Stomach (tissue), 9 donors: Measurements from ENCODE around the gene CACNG5. TPM values are rescaled to one million over a fixed set of nuclear protein-coding genes. Genes with fewer than 3 reads are reported as not detected.
"Not testable (repeated sequence)": the region's sequence is repeated elsewhere in the genome, so short reads cannot be mapped to it uniquely, and the experiment has no call there.

Experiments used
- DNase-seq, 2 donors: peaks; one replicate each; pipeline versions ENCODE4 v3.0.0 to v3.0.0-alpha.2; 2013 to 2019
- H3K27ac ChIP-seq, 5 donors: fragments of 200-600 bp in 4 of 5; sonication (generic) in 4 of 5; one replicate each; pipeline ENCODE4 v1.5.1; 2013 to 2019; ENCODE audit warnings: mild to moderate bottlenecking in 1 of 5, moderate library complexity in 1 of 5
- H3K27me3 ChIP-seq, 3 donors: fragments of 200-600 bp; sonication (generic); one replicate each; pipeline ENCODE4 v1.5.1; 2017 to 2019; ENCODE audit warnings: mixed run types in 1 of 3
- H3K36me3 ChIP-seq, 4 donors: fragments of 200-600 bp; sonication (generic); 1 replicate in 3 of 4; 2 replicates in 1 of 4; pipeline ENCODE4 v1.5.1; 2016 to 2019
- H3K4me1 ChIP-seq, 4 donors: fragments of 200-600 bp; sonication (generic); one replicate each; pipeline ENCODE4 v1.5.1; 2016 to 2019
- H3K4me3 ChIP-seq, 4 donors: fragments of 200-600 bp; sonication (generic) in 3 of 4; one replicate each; pipeline ENCODE4 v1.5.1; 2016 to 2019; ENCODE audit warnings: mild to moderate bottlenecking in 1 of 4
- H3K9me3 ChIP-seq, 4 donors: fragments of 200-600 bp; sonication (generic); one replicate each; pipeline ENCODE4 v1.5.1; 2016 to 2019
- EP300 ChIP-seq: sonication (generic); formaldehyde crosslinking; IDR thresholded peaks from one replicate; pipeline ENCODE4 v1.6.1; 2017; ENCODE audit warnings: antibody characterized with exemption
- POLR2A ChIP-seq, 4 donors: fragments of 450-650 bp; IDR thresholded peaks; one replicate each; pipeline ENCODE4 v1.6.1; 2016; ENCODE audit warnings: antibody characterized with exemption in 4 of 4, control low read depth in 2 of 4, mild to moderate bottlenecking in 1 of 4, moderate library complexity in 1 of 4
- POLR2AphosphoS5 ChIP-seq, 3 donors: sonication (generic); formaldehyde crosslinking; IDR thresholded peaks; one replicate each; pipeline ENCODE4 v1.6.1; 2016; ENCODE audit warnings: antibody characterized with exemption in 3 of 3
- WGBS, 5 donors: extraction: QIAGEN DNeasy Blood & Tissue Kit in 3 of 5; methylation state at CpG; one replicate each; pipeline versions ENCODE4 v1.1.5 to v1.1.7; 2013 to 2018; 5-methylcytosine and 5-hydroxymethylcytosine counted together
- intact Hi-C: fragments of 100-400 bp; cut with DNase I; formaldehyde crosslinking; loops from one replicate; pipeline ENCODE4 v1.15.1; 2023; ENCODE audit warnings: low total_unique reads
- polyA plus RNA-seq, 3 donors: library from polyadenylated mRNA; stranded (reverse); fragments of 200-250 nt; gene quantifications; one replicate each; pipeline ENCODE4 v1.2.3, GENCODE V29; 2013
- total RNA-seq, 5 donors: library from RNA; depleted of rRNA; stranded (reverse); fragments of >200 nt; gene quantifications; one replicate each; pipeline versions ENCODE4 v1.1.0 to v1.2.3, GENCODE V29; 2014 to 2016
- TF ChIP-seq, protein P1 (sequence below), 7 experiments: fragments of 450-650 bp in 4 of 7; fragments of 200-600 bp in 3 of 7; sonication (generic) in 3 of 7; IDR thresholded peaks; one replicate each; pipeline ENCODE4 v1.5.1; 2016 to 2019; ENCODE audit warnings: antibody characterized with exemption in 7 of 7, control low read depth in 2 of 7, mild to moderate bottlenecking in 1 of 7
- donor health status: healthy with polysubstance abuse.
- donor health status: Bipolar disorder and iron deficiency.
- donor health status: healthy.

CACNG5 gene
- total and polyA plus RNA-seq, 8 donors, result not detected

DNA sequence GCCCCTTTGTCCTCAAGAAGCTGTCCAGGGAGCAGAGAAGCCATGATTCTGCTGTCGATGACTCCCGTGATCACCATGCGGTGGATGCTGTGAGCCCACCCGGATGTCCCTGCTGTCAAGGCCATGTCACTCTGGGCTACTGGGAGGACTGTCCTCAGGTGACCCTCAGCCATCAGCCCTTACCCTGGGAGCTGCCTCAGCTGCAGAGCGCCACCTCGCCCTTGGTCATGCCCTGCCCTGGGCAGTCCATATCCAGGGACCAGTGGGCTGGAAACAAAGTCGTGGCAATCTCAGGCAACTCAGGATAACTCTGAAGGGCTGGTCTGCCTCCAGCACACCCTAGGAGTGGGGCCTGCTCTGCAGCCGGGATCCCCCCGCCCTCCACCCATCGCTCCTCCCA lies 63.6 kb downstream of the CACNG5 start:
- Histone ChIP-seq H3K27ac (no peak overlapping the region), H3K4me3 (no peak overlapping the region), H3K9me3 (no peaks in the 10 kb centered on the region), H3K36me3 (no peaks in the 10 kb centered on the region), H3K27me3 (peaks cover 0 to 3% (median 0%) of the 10 kb centered on the region in 3 donors), H3K4me1 (no peaks in the 10 kb centered on the region)
- 80 to 89% (median 87%) methylated on average over 7 to 10 of the region's 10 CpGs for WGBS, 5 donors
- intact Hi-C loops, result no loop called here
- no peak for DNase-seq
- TF ChIP-seq, protein P1, sequence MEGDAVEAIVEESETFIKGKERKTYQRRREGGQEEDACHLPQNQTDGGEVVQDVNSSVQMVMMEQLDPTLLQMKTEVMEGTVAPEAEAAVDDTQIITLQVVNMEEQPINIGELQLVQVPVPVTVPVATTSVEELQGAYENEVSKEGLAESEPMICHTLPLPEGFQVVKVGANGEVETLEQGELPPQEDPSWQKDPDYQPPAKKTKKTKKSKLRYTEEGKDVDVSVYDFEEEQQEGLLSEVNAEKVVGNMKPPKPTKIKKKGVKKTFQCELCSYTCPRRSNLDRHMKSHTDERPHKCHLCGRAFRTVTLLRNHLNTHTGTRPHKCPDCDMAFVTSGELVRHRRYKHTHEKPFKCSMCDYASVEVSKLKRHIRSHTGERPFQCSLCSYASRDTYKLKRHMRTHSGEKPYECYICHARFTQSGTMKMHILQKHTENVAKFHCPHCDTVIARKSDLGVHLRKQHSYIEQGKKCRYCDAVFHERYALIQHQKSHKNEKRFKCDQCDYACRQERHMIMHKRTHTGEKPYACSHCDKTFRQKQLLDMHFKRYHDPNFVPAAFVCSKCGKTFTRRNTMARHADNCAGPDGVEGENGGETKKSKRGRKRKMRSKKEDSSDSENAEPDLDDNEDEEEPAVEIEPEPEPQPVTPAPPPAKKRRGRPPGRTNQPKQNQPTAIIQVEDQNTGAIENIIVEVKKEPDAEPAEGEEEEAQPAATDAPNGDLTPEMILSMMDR (IDR thresholded peaks at IDR 0.05), result no peak
- TF ChIP-seq EP300 (no peak), POLR2A (IDR thresholded peaks at IDR 0.05) (no peak), POLR2AphosphoS5 (IDR thresholded peaks at IDR 0.05) (no peak)

DNA sequence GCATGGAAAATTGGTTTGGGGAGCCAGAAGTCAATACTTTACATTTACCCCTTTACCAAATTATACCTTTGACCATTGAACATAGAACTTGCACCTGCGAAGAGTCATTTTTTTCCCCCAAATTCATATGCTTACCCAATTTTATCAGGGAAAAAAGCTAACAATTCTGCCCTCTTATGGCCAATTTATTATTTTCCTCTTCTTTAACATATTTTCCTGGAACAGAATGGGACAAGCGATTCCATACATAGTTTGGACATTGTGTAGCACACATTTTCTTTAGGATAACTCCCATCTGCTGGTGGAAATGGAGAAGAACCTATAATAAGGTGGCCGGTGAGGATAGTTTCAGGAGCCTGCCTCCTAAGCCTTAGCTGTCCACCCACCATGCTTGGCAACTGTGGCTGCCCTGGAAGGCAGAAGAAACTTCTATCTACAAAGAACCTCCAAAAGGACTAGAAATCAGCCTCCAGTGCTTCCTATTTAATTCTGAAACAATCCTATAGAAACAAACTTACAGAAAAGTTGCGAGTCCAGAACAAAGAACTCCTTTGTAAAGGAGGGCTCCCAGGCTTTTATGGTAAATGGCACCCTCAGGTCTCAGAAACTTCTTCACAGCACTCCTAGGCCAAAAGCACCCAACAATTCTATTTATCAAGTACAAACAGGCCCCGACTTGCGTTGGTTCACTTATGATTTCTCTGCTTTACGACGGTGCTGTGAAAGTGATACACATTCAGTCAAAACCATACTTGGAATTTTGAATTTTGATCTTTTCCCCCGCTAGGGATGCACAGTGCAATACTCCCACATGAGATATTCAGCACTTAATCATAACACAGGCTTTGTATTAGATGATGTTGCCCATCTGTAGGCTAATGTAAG lies 65.5 kb downstream of the CACNG5 start:
- Histone ChIP-seq H3K4me3 (no peak overlapping the region), H3K4me1 (peaks cover 8 to 15% (median 11%) of the 10 kb centered on the region in 4 donors), H3K27me3 (no peaks in the 10 kb centered on the region), H3K27ac (no peak overlapping the region), H3K9me3 (no peaks in the 10 kb centered on the region), H3K36me3 (no peaks in the 10 kb centered on the region)
- TF ChIP-seq, protein P1 (IDR thresholded peaks at IDR 0.05), result peak in 1 of 7 experiments; percentile 13
- no peak for TF ChIP-seq EP300
- DNase-seq, result peak in 1 of 2 donors; percentile 36
- intact Hi-C loops, result loop anchor here (5.0 kb wide), 1 partner anchor 183 kb away; no protein-coding TSS in a partner anchor
- 65 to 72% (median 70%) methylated on average over 9 of the region's 9 CpGs for WGBS, 5 donors

DNA sequence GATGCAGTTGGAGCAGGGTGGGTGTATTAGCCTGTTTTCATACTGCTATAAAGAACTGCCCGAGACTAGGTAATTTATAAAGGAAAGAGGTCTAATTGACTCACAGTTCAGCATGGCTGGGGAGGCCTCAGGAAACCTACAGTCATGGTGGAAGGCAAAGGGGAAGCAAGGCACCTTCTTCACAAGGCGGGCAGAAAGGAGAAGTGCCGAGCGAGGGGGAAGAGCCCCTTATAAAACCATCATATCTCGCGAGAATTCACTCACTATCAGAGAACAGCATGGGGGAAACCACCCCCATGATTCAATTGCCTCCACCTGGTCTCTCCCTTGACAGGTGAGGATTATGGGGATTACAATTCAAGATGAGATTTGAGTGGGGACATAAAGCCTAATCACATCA lies 68.4 kb downstream of the CACNG5 start:
- H3K27ac ChIP-seq, H3K27me3 ChIP-seq, H3K9me3 ChIP-seq, H3K4me3 ChIP-seq, DNase-seq, H3K36me3 ChIP-seq: not testable (repeated sequence)
- WGBS, 5 donors, result 74 to 83% (median 79%) methylated on average over 6 of the region's 6 CpGs
- peaks cover 10 to 22% (median 19%) of the 10 kb centered on the region in 4 donors for H3K4me1 ChIP-seq
- intact Hi-C loops, result loop anchor here (5.0 kb wide), 1 partner anchor 186 kb away; no protein-coding TSS in a partner anchor

DNA sequence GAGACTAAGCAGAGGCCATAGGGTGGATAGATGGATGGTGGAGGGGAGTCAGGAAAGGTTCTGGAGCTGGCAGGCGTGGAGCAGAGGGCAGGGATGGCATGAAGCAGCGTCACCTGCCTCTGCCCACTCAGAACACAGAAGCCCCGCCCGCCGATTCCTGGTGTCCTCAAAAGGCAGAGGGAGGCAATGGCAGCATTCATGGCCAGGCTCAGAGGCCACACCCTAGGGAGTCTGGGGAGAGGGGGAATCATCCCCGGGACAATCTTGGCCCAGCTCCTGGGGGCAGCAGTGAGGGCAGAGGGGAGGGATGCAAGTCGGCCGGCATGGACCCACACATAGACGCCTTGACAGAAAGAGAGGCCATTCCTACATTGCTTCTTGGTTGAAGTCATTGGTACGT lies 68.9 kb downstream of the CACNG5 start:
- H3K27ac ChIP-seq, result no peak overlapping the region
- H3K4me3 ChIP-seq, result no peak overlapping the region
- DNase-seq, result no peak
- H3K27me3 ChIP-seq, result no peaks in the 10 kb centered on the region
- WGBS, 5 donors, result 78 to 94% (median 89%) methylated on average over 10 of the region's 10 CpGs
- H3K36me3 ChIP-seq, result no peaks in the 10 kb centered on the region
- peaks cover 10 to 22% (median 19%) of the 10 kb centered on the region in 4 donors for H3K4me1 ChIP-seq
- intact Hi-C loops, result loop anchor here (5.0 kb wide), 1 partner anchor 186 kb away; no protein-coding TSS in a partner anchor
- H3K9me3 ChIP-seq, result no peaks in the 10 kb centered on the region
- TF ChIP-seq POLR2A (IDR thresholded peaks at IDR 0.05), result no peak
- TF ChIP-seq, protein P1 (IDR thresholded peaks at IDR 0.05), result no peak
- no peak for TF ChIP-seq EP300
- TF ChIP-seq POLR2AphosphoS5 (IDR thresholded peaks at IDR 0.05), result no peak
